MG63 (cell line): ENCODE data around the gene AKT2. TPM values are rescaled to one million over a fixed set of nuclear protein-coding genes. Genes with fewer than 3 reads are reported as not detected.

Source experiments
- DNase-seq: peaks from one replicate; pipeline ENCODE4 v3.0.0-alpha.2; 2020
- H3K27me3 ChIP-seq: fragments of 250-450 bp; sonication (Bioruptor Pico); 2 replicates; pipeline ENCODE4 v1.5.1; 2020; ENCODE audit warnings: mild to moderate bottlenecking, moderate library complexity
- H3K36me3 ChIP-seq: fragments of 250-450 bp; sonication (Bioruptor Pico); 2 replicates; pipeline ENCODE4 v1.5.1; 2020; ENCODE audit warnings: mild to moderate bottlenecking, moderate library complexity
- H3K4me3 ChIP-seq: fragments of 250-450 bp; sonication (Bioruptor Pico); 2 replicates; pipeline ENCODE4 v1.5.1; 2020; ENCODE audit warnings: mild to moderate bottlenecking, moderate library complexity
- H3K9me3 ChIP-seq: fragments of 250-450 bp; sonication (Bioruptor Pico); 2 replicates; pipeline ENCODE4 v1.5.1; 2020; ENCODE audit warnings: mild to moderate bottlenecking, moderate library complexity
- total RNA-seq: library from RNA; depleted of rRNA; stranded (reverse); fragments of >200 nt; shearing (Covaris generic); gene quantifications from 2 replicates; pipeline ENCODE4 v1.2.3, GENCODE V29; 2014; ENCODE audit warnings: low replicate concordance

Gene AKT2
- total RNA-seq, 1 experiment from 2014 or later = 104 TPM

GRCh38 chr19:40281381-40282208 lies 3.5 kb downstream of the AKT2 start:
- DNase-seq = no peak
- no peak overlapping the region for H3K4me3 ChIP-seq
- H3K9me3 ChIP-seq = no peaks in the 10 kb centered on the region
- H3K27me3 ChIP-seq = no peaks in the 10 kb centered on the region
- peaks cover 25% of the 10 kb centered on the region for H3K36me3 ChIP-seq

DNA sequence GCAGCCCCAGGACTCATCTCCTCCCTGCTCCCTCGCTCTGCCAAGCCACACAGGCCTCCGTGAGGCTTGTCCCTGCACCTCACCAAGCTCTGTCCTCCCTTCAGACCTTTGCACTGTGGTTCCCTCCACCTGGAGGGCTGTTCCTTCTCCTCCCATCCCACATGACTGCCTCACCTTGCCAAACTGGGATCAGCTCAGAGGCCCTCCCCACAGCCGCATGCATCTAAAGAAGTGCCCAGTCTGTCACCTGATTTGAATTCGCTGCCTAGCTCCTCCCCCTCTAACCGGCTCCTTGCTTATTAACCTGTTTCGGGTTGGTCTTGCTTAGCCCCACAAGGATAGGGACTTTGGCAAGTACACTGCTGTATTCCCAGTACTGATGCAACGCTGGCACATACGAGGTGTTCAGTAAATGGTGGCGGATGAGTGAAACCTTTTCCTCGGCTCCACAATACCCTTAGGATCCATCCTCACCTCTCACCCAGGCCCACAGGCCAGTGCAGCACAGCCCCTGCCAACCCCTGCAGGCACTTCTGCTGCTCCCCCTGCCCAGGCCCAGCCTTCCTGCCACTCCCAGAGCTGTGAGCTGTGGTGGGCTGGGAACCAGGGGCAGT lies 4.4 kb downstream of the AKT2 start:
- peaks cover 25% of the 10 kb centered on the region for H3K36me3 ChIP-seq
- H3K9me3 ChIP-seq = no peaks in the 10 kb centered on the region
- H3K4me3 ChIP-seq = no peak overlapping the region
- H3K27me3 ChIP-seq = no peaks in the 10 kb centered on the region
- DNase-seq = no peak

DNA sequence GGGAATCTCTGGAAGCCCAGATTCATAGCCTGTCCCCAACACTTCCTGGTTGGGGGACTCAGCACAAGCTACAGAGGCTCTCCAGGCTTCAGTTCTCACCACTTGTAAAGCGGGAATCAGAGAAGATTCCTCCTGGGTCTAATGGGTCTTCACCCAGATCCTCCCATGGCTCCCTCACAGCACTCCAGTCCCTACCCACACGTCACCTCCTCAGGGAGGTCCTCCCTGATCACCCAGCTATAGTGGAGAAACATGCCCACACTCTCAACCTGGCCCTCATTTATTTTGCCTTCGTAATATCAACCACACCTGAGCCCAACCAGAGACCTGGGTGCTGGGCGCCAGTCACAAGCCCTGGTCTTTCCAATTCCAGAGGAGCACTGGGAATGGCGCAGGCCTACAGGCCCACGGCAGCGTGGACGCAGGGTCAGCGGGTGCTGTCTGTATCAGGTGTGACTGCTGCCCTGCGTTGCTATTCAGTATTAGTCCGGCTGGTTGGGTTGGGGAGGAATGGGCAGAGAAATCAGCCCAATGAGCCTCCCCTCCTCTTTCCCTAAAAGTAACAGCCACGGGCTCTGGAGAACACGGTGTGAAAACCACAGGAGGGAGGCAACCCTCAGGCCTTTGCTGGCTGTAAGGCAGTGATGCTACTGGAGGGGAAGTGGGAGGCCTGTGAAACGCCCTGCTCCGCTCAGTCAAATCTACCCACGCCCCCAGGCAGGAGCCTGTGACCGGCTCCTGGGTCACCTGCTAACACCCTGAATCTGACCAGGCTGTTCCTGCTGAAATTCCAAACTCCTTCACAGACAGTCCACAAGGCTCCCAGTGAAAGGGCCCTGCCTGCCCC lies 5.2 kb downstream of the AKT2 start:
- DNase-seq = no peak
- Histone ChIP-seq H3K4me3 (no peak overlapping the region), H3K9me3 (no peaks in the 10 kb centered on the region), H3K36me3 (peaks cover 25% of the 10 kb centered on the region), H3K27me3 (no peaks in the 10 kb centered on the region)

- no peaks in the 10 kb centered on the region for H3K27me3 ChIP-seq
- peaks cover 25% of the 10 kb centered on the region for H3K36me3 ChIP-seq
- DNase-seq = no peak
- no peak overlapping the region for H3K4me3 ChIP-seq
- H3K9me3 ChIP-seq = no peaks in the 10 kb centered on the region
Observed at GRCh38 chr19:40279120-40279551, 6.0 kb downstream of the AKT2 start.

- H3K9me3 ChIP-seq = no peaks in the 10 kb centered on the region
- DNase-seq = no peak
- H3K4me3 ChIP-seq = no peak overlapping the region
- H3K27me3 ChIP-seq = no peaks in the 10 kb centered on the region
- peaks cover 23% of the 10 kb centered on the region for H3K36me3 ChIP-seq
Observed at GRCh38 chr19:40278361-40279035, 6.6 kb downstream of the AKT2 start.

DNA sequence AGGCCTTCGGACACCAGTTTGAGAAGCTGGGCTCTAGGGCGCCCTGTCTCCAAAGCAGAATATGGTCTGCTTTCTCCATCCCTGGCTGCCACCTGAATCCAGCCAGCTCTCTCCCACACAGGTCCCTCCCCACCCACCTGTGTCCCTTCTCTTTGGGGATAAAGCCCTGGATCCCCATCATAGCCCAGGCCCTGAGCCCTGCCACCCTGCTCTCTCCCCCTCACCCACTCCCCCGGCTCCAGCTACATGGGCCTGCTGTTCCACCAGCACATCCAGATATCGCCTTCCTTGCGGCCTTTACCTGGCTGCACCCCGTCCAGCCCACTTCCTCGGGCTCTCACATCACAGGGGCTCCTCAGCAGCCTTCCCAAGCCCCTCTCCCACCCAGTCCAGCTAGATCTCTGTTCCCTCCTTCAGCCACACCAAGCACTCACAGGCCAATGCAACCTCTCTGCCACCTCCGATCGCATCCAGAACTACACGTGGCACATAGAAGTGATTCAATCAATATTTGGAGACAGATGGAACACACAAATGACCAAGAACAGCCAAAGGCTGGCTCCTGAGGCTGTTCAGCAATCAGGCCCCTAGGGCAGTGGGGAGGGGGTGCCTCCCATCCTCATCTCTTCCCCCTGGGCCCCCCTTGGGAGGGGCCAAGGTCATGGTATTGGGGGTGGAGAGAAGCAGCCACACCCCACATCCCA lies 7.6 kb downstream of the AKT2 start:
- Histone ChIP-seq H3K4me3 (no peak overlapping the region), H3K27me3 (no peaks in the 10 kb centered on the region), H3K36me3 (peaks cover 21% of the 10 kb centered on the region), H3K9me3 (no peaks in the 10 kb centered on the region)
- no peak for DNase-seq

DNA sequence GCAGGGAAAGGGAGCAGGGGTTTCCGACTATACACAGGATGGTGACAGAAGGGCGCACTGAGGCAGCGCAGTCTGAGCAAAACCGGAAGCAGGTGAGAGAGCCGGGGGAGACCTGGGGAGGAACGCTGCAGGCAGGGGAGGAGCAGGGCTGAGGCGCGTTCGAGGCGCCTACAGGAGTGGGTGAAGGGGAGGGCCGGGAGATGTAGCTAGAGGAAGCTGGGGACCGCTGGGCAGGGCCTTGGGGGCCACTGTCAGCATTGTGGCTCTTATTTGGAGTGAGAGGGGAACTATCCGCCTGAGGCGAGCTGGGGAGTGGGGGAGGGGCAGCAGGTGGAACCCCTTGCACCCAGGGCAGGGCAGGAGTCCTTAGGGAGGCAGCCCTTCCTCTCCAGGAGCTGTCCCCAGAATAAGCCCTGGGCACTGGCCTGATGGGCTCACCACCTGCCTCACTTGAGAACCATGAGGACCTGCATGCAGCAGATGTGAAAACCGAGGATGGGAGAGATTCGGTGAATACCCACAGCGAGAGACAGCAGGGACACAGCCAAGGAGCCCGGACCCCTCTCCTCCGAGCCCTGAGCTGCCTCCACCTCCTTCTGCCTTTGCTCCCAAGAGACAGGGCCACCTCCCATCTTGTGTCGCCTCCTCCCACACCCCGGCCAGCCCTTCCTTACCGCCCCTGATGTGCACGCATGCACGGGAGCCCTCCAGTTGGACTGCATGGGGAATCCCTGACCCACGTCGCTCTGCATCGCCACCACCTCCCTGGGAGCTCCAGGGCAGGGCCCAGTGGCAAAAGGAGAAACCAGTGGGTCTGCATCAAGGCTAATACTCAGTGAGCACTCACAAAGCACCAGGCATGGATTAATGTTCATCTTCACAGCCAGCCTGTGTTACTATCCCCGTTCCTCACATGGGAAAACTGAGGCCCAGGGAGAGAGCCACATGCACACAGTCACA lies 10.3 kb downstream of the AKT2 start:
- no peak for DNase-seq
- no peaks in the 10 kb centered on the region for H3K27me3 ChIP-seq
- H3K36me3 ChIP-seq = peaks cover 25% of the 10 kb centered on the region
- H3K9me3 ChIP-seq = no peaks in the 10 kb centered on the region
- no peak overlapping the region for H3K4me3 ChIP-seq

GRCh38 chr19:40273469-40274360 lies 11.4 kb downstream of the AKT2 start:
- no peaks in the 10 kb centered on the region for H3K9me3 ChIP-seq
- H3K27me3 ChIP-seq = no peaks in the 10 kb centered on the region
- H3K4me3 ChIP-seq = no peak overlapping the region
- peaks cover 34% of the 10 kb centered on the region for H3K36me3 ChIP-seq
- no peak for DNase-seq

DNA sequence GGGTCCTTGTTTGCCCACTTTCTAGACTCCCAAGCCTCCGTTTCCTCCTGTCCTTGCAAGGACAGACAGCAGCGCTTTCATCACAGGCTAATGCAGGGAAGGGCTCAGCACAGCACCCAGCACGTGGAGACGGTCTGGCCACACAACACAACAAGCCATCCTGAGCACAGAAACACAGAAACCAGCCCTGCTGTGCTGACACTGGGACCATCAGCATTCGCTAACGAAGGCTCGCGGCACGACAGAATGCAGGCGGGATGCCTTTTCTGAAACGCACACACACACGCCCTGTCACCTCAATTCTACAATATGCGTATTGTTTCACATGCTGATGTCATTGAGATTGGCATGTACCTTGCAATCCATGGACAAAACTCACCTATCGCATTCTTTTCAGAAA lies 12.9 kb downstream of the AKT2 start:
- no peaks in the 10 kb centered on the region for H3K27me3 ChIP-seq
- H3K4me3 ChIP-seq = no peak overlapping the region
- no peaks in the 10 kb centered on the region for H3K9me3 ChIP-seq
- no peak for DNase-seq
- peaks cover 46% of the 10 kb centered on the region for H3K36me3 ChIP-seq

GRCh38 chr19:40271706-40272105 lies 13.4 kb downstream of the AKT2 start:
- Histone ChIP-seq H3K4me3 (no peak overlapping the region), H3K9me3 (no peaks in the 10 kb centered on the region), H3K27me3 (no peaks in the 10 kb centered on the region), H3K36me3 (peaks cover 46% of the 10 kb centered on the region)
- no peak for DNase-seq

GRCh38 chr19:40270362-40271089 lies 14.6 kb downstream of the AKT2 start:
- Histone ChIP-seq H3K36me3 (peaks cover 53% of the 10 kb centered on the region), H3K4me3 (no peak overlapping the region), H3K9me3 (no peaks in the 10 kb centered on the region), H3K27me3 (no peaks in the 10 kb centered on the region)
- DNase-seq = no peak

GRCh38 chr19:40269216-40269940 lies 15.8 kb downstream of the AKT2 start:
- H3K4me3 ChIP-seq = no peak overlapping the region
- DNase-seq = no peak
- H3K36me3 ChIP-seq = peaks cover 62% of the 10 kb centered on the region
- no peaks in the 10 kb centered on the region for H3K9me3 ChIP-seq
- H3K27me3 ChIP-seq = no peaks in the 10 kb centered on the region

DNA sequence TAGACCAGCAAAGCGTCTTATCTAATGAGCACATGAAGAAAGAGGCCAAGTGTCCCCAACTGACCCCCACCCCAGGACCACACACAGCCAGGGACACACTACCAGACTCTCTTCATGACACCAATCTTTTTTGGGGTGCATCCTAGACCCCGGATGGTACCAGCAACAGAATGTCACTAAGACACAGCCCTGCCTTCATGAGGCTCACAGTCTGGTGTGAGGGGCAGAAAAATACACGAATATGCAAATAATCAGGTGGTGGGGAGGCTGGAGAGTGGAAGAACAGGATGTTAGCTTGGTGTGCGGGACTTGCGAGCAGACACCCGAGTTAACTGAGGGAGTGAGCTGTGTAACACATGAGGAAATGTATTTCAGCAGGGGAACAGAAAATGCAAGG lies 17.5 kb downstream of the AKT2 start:
- Histone ChIP-seq H3K36me3 (peaks cover 76% of the 10 kb centered on the region), H3K9me3 (no peaks in the 10 kb centered on the region), H3K4me3 (no peak overlapping the region), H3K27me3 (no peaks in the 10 kb centered on the region)
- no peak for DNase-seq
